Ureter (tissue), 1 donor: ENCODE results near the gene KNOP1. TPM values are rescaled to one million over a fixed set of nuclear protein-coding genes. Genes with fewer than 3 reads are reported as not detected.

Experiments used
- DNase-seq: peaks from one replicate; pipeline ENCODE4 v3.0.0-alpha.2; 2020; ENCODE audit warnings: low spot score
- total RNA-seq: library from RNA; stranded (reverse); gene quantifications from one replicate; pipeline ENCODE4 v1.2.4, GENCODE V29; 2023
- donor health status: DM: yes; HTN: yes; CAD: no.

Gene KNOP1
- total RNA-seq, 1 donor from 2014 or later: 27.4 TPM

GRCh38 chr16:19707569-19708295, 10.3 kb downstream of the KNOP1 start:
- DNase-seq: no peak

GRCh38 chr16:19706846-19707245, 11.2 kb downstream of the KNOP1 start:
- no peak for DNase-seq

DNA sequence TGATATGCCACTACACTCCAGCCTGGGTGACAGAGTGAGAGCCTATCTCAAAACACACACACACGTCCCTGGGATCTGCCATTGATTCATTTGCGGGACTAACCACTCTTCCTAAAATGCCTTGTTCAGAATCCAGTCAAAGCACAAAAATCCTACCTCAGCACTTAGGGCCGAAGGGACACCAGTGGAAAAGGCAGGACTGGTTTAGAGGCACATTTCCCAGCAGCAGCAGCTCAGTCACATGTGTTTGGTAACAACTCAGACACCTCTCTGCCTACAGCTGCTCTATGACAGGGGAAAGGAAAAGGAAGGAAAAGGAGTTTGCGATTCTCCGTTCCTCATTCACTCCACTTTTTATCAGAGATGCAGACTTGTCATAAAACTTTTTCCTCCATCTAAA, 12.2 kb downstream of the KNOP1 start:
- DNase-seq: no peak

- no peak for DNase-seq
Observed at GRCh38 chr16:19705146-19705501, 12.9 kb downstream of the KNOP1 start.

DNA sequence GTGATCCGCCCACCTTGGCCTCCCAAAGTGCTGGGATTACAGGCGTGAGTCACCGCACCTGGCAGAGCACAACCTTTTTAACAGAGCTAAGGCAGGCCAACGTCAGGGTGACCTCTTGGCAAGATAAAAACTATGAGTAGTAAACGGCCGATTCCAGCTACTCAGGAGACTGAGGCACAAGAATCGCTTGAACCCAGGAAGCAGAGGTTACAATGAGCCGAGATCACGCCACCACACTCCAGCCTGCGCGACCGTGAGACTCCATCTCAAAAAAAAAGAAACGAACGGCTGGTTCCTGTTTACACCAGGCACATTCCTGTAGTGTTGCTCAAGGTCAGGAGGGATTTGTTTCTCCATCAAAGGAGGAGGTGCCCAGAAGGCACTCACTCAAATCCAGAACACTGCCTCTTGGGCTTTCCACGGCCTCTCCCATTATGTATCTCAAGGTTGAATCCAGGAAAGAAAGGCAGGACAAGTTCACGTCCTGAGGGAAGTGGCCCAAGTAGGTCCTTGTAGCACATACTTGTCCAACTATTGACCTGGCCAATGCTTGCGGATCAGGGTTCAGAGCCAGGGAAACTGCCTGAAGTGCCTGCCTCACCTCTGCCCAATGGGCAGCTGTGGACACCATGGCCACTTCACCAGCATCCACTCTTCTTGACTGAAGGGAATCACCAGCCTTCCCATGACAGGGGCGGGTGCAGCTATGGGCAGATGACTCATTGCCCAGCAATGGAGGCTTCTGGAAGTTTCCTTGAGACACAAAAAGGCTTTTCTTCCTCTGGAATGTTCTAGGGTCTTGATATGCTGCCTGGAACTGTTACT, 13.5 kb downstream of the KNOP1 start:
- no peak for DNase-seq

- DNase-seq: no peak
Observed at GRCh38 chr16:19703172-19703889, 14.7 kb downstream of the KNOP1 start.

DNA sequence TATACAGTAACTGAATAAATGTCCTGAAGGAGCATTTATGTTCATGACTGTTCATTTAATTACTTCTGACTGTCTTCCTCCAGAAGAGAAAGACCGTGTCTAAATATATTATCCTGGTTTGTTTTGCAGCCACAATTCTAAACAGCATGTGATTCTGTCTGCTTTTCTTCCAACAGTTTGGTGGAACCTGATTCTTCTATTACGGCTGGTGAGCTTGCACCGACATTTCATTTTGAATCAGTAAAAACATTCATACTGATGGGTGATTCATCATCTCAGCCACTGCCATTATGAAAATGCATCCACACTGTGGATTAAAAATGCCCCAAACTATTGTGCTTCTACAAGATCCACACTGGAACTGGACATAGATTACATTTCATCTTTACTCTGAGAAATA, 16.9 kb downstream of the KNOP1 start:
- DNase-seq: no peak

GRCh38 chr16:19700319-19700781, 17.7 kb downstream of the KNOP1 start:
- no peak for DNase-seq

GRCh38 chr16:19699472-19699871, 18.6 kb downstream of the KNOP1 start:
- DNase-seq: no peak

GRCh38 chr16:19698480-19699465, 19.3 kb downstream of the KNOP1 start:
- DNase-seq: no peak

- DNase-seq: no peak
Observed at GRCh38 chr16:19697756-19698318, 20.2 kb downstream of the KNOP1 start.

DNA sequence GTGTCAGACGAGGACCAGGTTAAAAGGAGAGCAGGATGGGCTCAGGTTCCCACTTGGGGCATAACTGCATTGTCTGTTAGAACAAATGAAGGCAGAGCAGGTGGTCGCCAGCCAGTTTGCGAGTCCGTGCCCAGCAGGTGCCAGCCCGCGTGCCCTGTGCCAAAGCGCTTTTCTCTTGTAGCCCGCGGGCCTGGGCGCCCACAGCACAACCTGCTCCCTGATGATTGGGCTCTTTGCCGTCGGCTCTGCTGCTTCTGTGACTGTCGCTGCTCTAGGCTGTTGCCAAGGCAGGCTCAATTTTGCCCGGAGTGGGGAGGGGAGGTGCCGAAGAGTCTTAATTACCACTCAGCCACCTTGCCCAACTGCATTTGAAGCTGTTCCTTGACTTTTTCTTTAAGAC, 21.1 kb downstream of the KNOP1 start:
- no peak for DNase-seq

DNA sequence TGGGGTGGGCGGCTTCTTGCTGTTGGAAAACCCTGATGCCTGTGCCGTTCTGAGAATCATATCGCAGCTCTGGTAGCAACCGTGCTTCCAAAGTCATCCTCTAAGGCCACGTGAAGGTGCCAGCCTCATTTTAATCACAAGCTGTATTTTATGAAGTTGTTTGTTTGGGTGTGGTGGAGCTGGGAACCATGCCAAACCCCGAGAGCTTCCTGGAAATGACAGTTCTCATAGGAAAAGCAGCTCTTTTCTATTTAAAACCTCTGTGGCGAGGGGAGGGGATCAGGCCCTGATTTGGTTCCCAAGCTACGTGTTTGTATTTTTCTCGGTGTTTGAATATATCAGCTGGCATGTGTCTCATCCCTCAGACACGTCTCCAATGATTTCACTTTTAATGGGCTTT, 21.7 kb downstream of the KNOP1 start:
- DNase-seq: peak; percentile 90

DNA sequence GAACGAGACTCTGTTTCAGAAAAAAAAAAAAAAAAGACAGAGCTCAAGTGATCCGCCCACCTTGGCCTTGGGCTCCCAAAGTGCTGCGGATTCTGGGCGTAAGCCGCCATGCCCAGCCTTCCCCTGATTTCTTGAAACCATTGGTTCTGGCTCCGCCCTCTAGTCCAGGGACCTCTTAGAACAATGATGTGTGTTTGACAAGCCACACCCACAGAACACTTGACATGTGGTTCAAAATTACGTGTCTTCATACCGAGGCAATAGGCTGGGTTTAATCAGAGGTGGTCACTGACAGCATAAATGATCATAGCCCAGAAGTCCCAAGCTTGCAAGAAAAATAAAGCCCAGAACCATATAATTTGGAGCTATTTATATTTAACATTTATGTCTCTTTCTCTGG, 23.0 kb downstream of the KNOP1 start:
- DNase-seq: no peak

DNA sequence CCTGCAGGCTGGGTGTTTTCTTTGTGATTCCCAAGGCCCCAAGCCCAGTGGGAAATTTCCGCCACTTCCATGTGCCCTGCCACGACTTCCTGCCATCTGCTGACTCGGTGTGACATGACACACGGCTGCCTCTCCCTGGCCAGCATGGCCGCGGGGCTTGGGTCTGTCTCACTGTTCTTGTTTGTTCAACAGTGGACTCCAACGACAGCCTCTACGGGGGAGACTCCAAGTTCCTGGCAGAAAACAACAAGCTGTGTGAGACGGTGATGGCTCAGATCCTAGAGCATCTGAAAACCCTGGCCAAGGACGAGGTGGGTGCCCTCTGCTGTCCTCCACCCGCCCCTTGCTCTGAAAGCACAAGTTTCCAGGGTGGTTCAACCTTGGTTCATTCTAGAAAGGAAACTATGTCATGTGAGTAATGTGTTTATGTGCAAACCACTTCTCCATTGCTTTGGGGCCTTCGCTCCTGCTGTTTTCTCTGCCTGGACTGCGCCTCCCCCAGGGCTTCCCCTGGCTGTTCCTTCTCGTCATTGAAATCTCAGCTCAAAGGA, 26.8 kb downstream of the KNOP1 start:
- DNase-seq: no peak

DNA sequence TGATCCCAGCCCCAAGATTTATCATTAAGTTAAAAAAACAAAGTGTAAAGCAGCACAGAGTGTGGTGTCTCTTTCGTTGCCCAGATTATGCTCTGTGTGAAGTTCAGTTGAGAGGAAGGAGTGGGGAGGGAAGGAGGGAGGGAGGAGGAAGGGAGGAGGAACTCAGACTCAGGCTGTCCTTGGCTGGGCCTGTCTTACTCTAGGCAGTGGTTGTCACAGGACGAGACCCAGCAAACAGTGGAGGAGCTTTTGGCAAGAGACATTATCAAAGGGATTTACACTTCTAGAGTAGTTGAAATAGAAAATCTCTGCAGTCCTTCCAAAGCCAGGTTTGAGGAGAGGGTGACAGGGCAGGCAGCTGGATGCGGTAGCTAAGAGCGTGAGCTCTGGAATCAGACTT, 27.8 kb downstream of the KNOP1 start:
- DNase-seq: no peak

- DNase-seq: no peak
Observed at GRCh38 chr16:19689342-19689741, 28.7 kb downstream of the KNOP1 start.

- no peak for DNase-seq
Observed at GRCh38 chr16:19688396-19689024, 29.5 kb downstream of the KNOP1 start.

GRCh38 chr16:19687279-19687678, 30.7 kb downstream of the KNOP1 start:
- no peak for DNase-seq

DNA sequence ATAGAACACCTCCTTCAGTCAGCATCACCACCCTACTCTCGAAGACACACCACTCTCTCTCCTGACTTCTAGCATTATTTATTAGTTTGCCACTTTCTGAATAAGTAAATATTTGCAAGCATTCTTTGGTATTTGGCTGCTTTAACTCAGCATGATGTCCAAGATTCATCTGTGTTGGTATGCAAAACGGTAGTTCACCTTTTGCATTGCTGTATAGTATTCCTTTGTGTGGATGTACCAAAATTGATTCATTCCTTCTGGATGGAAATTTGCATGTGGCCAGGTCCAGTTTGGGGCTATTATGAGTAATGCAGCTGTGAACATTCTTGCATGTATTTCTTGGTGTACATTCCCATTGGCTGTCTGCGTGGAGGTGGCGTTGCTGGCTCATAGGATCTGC, 32.9 kb downstream of the KNOP1 start:
- no peak for DNase-seq
